ENCODE results near the gene SCAPER. TPM values are rescaled to one million over a fixed set of nuclear protein-coding genes. Genes with fewer than 3 reads are reported as not detected.

SCAPER gene
- total RNA-seq, 1 experiment from 2014 or later = 14.7 TPM

DNA sequence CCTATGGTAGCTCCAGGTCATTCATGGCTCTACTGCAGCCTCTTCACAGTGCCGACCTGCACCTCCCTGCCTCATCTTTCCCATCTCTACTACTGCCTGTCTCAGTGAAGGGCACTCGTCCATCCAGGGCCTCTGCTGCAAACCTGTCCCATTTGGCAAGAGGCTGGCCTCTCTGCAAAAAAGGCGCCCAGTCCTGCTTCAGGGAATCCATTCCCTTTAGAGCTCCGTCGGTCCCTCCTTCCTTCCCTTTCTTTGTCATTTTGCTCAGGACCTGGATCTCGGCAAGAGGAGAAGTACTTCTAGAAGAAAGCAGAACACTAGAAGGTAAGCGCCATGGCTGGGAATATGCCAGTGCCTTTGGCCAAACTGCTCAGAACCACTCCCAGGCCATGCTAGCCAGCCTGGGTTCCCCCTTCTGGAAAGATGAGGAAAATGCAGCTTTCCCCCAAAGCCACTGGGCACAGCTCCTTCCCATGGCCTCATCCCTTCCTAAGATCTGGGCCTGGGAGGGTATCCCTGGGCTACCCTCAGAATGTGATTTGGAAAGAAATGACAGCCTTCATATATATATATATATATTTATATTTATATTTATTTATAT lies 575.0 kb downstream of the SCAPER start:
- H3K27ac ChIP-seq (ENCODE audit: low read depth, low read length) = no peak overlapping the region
- H3K27me3 ChIP-seq (ENCODE audit: insufficient read depth, low read length) = no peaks in the 10 kb centered on the region
- H3K36me3 ChIP-seq (ENCODE audit: control insufficient read depth in 1 of 2, insufficient read depth in 2 of 2, low read length in 2 of 2) = no peaks in the 10 kb centered on the region
- ATAC-seq (peak; percentile 93), DNase-seq (ENCODE audit: low read depth, low spot score) (no peak)
- ChIA-PET CTCF (interaction anchor here (0.6 to 2.2 kb wide), 14 partner anchors 12 to 520 kb away, joined by 3 to 16 read pairs (median 4); partner anchors contain the start of gene ETFA), RAD21 (ENCODE audit: low non-redundant PET in 1 of 2, low total read pairs in 2 of 2, uncharacterized antibody in 2 of 2, unreplicated experiment in 2 of 2) (interaction anchor here (0.9 to 1.3 kb wide), 3 partner anchors 95 to 145 kb away, joined by 3 to 8 read pairs (median 3); no protein-coding TSS in a partner anchor), POLR2A (interaction anchor here (0.9 to 1.0 kb wide), 2 partner anchors 19 to 93 kb away, joined by 3 to 4 read pairs; partner anchors contain the start of gene ETFA)
- H3K4me2 ChIP-seq (ENCODE audit: low read length) = no peak overlapping the region
- H3K4me1 ChIP-seq (ENCODE audit: control insufficient read depth in 1 of 2, insufficient read depth in 2 of 2, low read length in 2 of 2) = peaks cover under 1 to 14% of the 10 kb centered on the region in 2 experiments; a peak in 3 of 4 replicates
- no peak for TF ChIP-seq SIN3A (IDR thresholded peaks at IDR 0.05; ENCODE audit: low read depth)
- TF ChIP-seq, protein P1, sequence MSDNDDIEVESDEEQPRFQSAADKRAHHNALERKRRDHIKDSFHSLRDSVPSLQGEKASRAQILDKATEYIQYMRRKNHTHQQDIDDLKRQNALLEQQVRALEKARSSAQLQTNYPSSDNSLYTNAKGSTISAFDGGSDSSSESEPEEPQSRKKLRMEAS (IDR thresholded peaks at IDR 0.05) = no peak
- TF ChIP-seq RAD21 (IDR thresholded peaks at IDR 0.05; ENCODE audit: low read depth) = peak; percentile 52
- no peak for TF ChIP-seq JUND (IDR thresholded peaks at IDR 0.05)
- TF ChIP-seq YY1 (IDR thresholded peaks at IDR 0.05; ENCODE audit: extremely low read depth, insufficient replicate concordance, low read depth, low read length) = peak; percentile 12
- TF ChIP-seq, protein P2, sequence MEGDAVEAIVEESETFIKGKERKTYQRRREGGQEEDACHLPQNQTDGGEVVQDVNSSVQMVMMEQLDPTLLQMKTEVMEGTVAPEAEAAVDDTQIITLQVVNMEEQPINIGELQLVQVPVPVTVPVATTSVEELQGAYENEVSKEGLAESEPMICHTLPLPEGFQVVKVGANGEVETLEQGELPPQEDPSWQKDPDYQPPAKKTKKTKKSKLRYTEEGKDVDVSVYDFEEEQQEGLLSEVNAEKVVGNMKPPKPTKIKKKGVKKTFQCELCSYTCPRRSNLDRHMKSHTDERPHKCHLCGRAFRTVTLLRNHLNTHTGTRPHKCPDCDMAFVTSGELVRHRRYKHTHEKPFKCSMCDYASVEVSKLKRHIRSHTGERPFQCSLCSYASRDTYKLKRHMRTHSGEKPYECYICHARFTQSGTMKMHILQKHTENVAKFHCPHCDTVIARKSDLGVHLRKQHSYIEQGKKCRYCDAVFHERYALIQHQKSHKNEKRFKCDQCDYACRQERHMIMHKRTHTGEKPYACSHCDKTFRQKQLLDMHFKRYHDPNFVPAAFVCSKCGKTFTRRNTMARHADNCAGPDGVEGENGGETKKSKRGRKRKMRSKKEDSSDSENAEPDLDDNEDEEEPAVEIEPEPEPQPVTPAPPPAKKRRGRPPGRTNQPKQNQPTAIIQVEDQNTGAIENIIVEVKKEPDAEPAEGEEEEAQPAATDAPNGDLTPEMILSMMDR (IDR thresholded peaks at IDR 0.05 in 2 of 3, conservative IDR thresholded peaks at IDR 0.05 in 1 of 3; ENCODE audit: borderline replicate concordance in 1 of 3, insufficient read depth in 1 of 3, low read depth in 2 of 3, low read length in 2 of 3) = peak; percentile 47 to 67 (median 51); a peak in 5 of 6 replicates
- no peak overlapping the region for H3K4me3 ChIP-seq (replicated peaks in 1 of 2; ENCODE audit: low read depth in 1 of 2, low read length in 2 of 2)
- peak overlapping the region; percentile 11 for H2AFZ ChIP-seq (ENCODE audit: low read depth, low read length, poor library complexity, severe bottlenecking)
- intact Hi-C loops (cut with micrococcal nuclease) = loop anchor here (1.0 to 10.0 kb wide), 2 partner anchors 140 to 515 kb away; no protein-coding TSS in a partner anchor
- no TSS peak for BruUV-seq (replicated peaks)
- H3K9ac ChIP-seq (ENCODE audit: low read length) = no peak overlapping the region
- H4K20me1 ChIP-seq (ENCODE audit: insufficient read depth) = no peaks in the 10 kb centered on the region
- H3K9me2 ChIP-seq (ENCODE audit: insufficient read depth) = no peaks in the 10 kb centered on the region
- H3K9me3 ChIP-seq (ENCODE audit: control insufficient read depth in 1 of 2, insufficient read depth in 1 of 2, low read depth in 1 of 2, low read length in 2 of 2) = no peaks in the 10 kb centered on the region
- no peaks in the 10 kb centered on the region for H3K79me2 ChIP-seq (ENCODE audit: insufficient read depth, low read length)

Measured in HCT116 (cell line).